CD4-positive, alpha-beta memory T cell (primary cell): Measurements from ENCODE around the gene ACAN. TPM values are rescaled to one million over a fixed set of nuclear protein-coding genes. Genes with fewer than 3 reads are reported as not detected.
A peak's percentile ranks its signal among the peaks of the same experiment; 100 is the strongest.

Experiments
- CTCF ChIA-PET: fragments of 350-600 bp; sonication (Branson Sonifier 250); formaldehyde crosslinking; loops from one replicate; lab custom pipeline; 2021; ENCODE audit warnings: inconsistent platforms; ENCODE audit not compliant: partially characterized antibody; lab: Charles Lee
- POLR2A ChIA-PET: fragments of 350-600 bp; sonication (Branson Sonifier 250); formaldehyde crosslinking; loops from one replicate; lab custom pipeline; 2021; ENCODE audit not compliant: partially characterized antibody; lab: Charles Lee
- DNase-seq, 5 donors: peaks; one replicate each; pipeline versions ENCODE4 v3.0.0 to v3.0.0-alpha.2; 2020 to 2022; ENCODE audit warnings: mixed read lengths in 1 of 5
- H3K27ac ChIP-seq: one replicate; pipeline ENCODE4 v1.7.0; 2013; ENCODE audit warnings: low read depth, low read length
- H3K27me3 ChIP-seq: 2 replicates; pipeline ENCODE4 v1.7.0; 2013; ENCODE audit warnings: mild to moderate bottlenecking, low read length, moderate library complexity; ENCODE audit not compliant: insufficient read depth
- H3K36me3 ChIP-seq: 2 replicates; pipeline ENCODE4 v1.7.0; 2013; ENCODE audit warnings: mild to moderate bottlenecking, low read length, moderate library complexity; ENCODE audit not compliant: insufficient read depth
- H3K4me1 ChIP-seq: 2 replicates; pipeline ENCODE4 v1.7.0; 2013; ENCODE audit warnings: mild to moderate bottlenecking, low read length, moderate library complexity; ENCODE audit not compliant: insufficient read depth
- H3K4me3 ChIP-seq, 2 donors: one replicate each; pipeline ENCODE4 v1.7.0; 2013; ENCODE audit warnings: low read length in 2 of 2, mild to moderate bottlenecking in 1 of 2
- H3K9me3 ChIP-seq, 2 donors: one replicate each; pipeline ENCODE4 v1.7.0; 2013; ENCODE audit warnings: low read length in 2 of 2, control low read depth in 1 of 2; ENCODE audit not compliant: control insufficient read depth in 1 of 2
- H3K27ac Mint-ChIP-seq, 7 donors: one replicate each; pipeline ENCODE4 v1.8.0; 2020 to 2021; ENCODE audit warnings: mixed read lengths in 7 of 7, mild to moderate bottlenecking in 6 of 7, inconsistent platforms in 3 of 7, moderate library complexity in 3 of 7
- H3K27me3 Mint-ChIP-seq, 2 donors: one replicate each; pipeline ENCODE4 v1.8.0; 2020 to 2021; ENCODE audit warnings: mixed read lengths in 2 of 2
- H3K36me3 Mint-ChIP-seq, 2 donors: one replicate each; pipeline ENCODE4 v1.8.0; 2020 to 2021; ENCODE audit warnings: mixed read lengths in 2 of 2, inconsistent platforms in 1 of 2, mild to moderate bottlenecking in 1 of 2
- H3K4me1 Mint-ChIP-seq, 4 donors: one replicate each; pipeline ENCODE4 v1.8.0; 2020 to 2021; ENCODE audit warnings: mixed read lengths in 4 of 4, mild to moderate bottlenecking in 1 of 4
- H3K4me3 Mint-ChIP-seq, 8 donors: one replicate each; pipeline ENCODE4 v1.8.0; 2020 to 2021; ENCODE audit warnings: mixed read lengths in 8 of 8, mild to moderate bottlenecking in 7 of 8, moderate library complexity in 6 of 8, inconsistent platforms in 3 of 8
- H3K9me3 Mint-ChIP-seq, 8 donors: one replicate each; pipeline ENCODE4 v1.8.0; 2020 to 2021; ENCODE audit warnings: mixed read lengths in 8 of 8, mild to moderate bottlenecking in 5 of 8, inconsistent platforms in 3 of 8, moderate library complexity in 1 of 8
- intact Hi-C: fragments of 100-400 bp; cut with micrococcal nuclease; formaldehyde crosslinking; loops from one replicate; pipeline ENCODE4 v1.15.1; 2023
- polyA plus RNA-seq, 2 donors: library from polyadenylated mRNA; unstranded; fragments of 300-500 nt; fragmentation: Illumina TruSeq; gene quantifications; one replicate each; pipeline ENCODE4 v1.2.3, GENCODE V29; 2021
- total RNA-seq, 2 experiments: library from RNA; stranded (reverse); gene quantifications; one replicate each; pipeline ENCODE4 v1.2.3, GENCODE V29; 2021

The ACAN gene
- total and polyA plus RNA-seq, 4 experiments from 2014 or later, result 0.02 TPM; not detected in 3

- Histone ChIP-seq H3K9me3 (no peaks in the 10 kb centered on the region), H3K27me3 (no peaks in the 10 kb centered on the region), H3K27ac (no peak overlapping the region), H3K4me1 (no peaks in the 10 kb centered on the region), H3K36me3 (no peaks in the 10 kb centered on the region), H3K4me3 (no peak overlapping the region)
- POLR2A ChIA-PET, result no interaction called here
- CTCF ChIA-PET, result no interaction called here
- peaks cover 16 to 21% of the 10 kb centered on the region in 2 donors for H3K27me3 Mint-ChIP-seq
- H3K4me1 Mint-ChIP-seq, result no peaks in the 10 kb centered on the region
- H3K36me3 Mint-ChIP-seq, result peaks cover 0 to 4% of the 10 kb centered on the region in 2 donors
- H3K27ac Mint-ChIP-seq, result no peak overlapping the region
- intact Hi-C loops, result no loop called here
- DNase-seq, result no peak
- H3K9me3 Mint-ChIP-seq, result peaks cover 0 to 32% (median 19%) of the 10 kb centered on the region in 8 donors
- H3K4me3 Mint-ChIP-seq, result no peak overlapping the region
Measured at GRCh38 chr15:88775776-88776175, 27.5 kb upstream of the ACAN start.

- POLR2A ChIA-PET, result no interaction called here
- H3K27me3 Mint-ChIP-seq, result peaks cover 11 to 24% of the 10 kb centered on the region in 2 donors
Measured at GRCh38 chr15:88776646-88777045, 26.6 kb upstream of the ACAN start.

GRCh38 chr15:88779944-88780343 lies 23.3 kb upstream of the ACAN start:
- ChIA-PET CTCF (no interaction called here), POLR2A (no interaction called here)
- intact Hi-C loops, result no loop called here
- no peak for DNase-seq
- Mint-ChIP-seq H3K27ac (no peak overlapping the region), H3K4me3 (no peak overlapping the region), H3K27me3 (peaks cover 10 to 18% of the 10 kb centered on the region in 2 donors), H3K9me3 (peaks cover 0 to 17% (median 11%) of the 10 kb centered on the region in 8 donors), H3K4me1 (no peaks in the 10 kb centered on the region), H3K36me3 (peaks cover 0 to 4% of the 10 kb centered on the region in 2 donors)
- no peak overlapping the region for H3K4me3 ChIP-seq
- no peaks in the 10 kb centered on the region for H3K36me3 ChIP-seq
- H3K4me1 ChIP-seq, result no peaks in the 10 kb centered on the region
- H3K27me3 ChIP-seq, result no peaks in the 10 kb centered on the region
- no peaks in the 10 kb centered on the region for H3K9me3 ChIP-seq
- H3K27ac ChIP-seq, result no peak overlapping the region

More at GRCh38 chr15:88776646-88777045, 26.6 kb upstream of the ACAN start:
- Histone ChIP-seq H3K36me3 (no peaks in the 10 kb centered on the region), H3K27me3 (no peaks in the 10 kb centered on the region), H3K27ac (no peak overlapping the region), H3K4me3 (no peak overlapping the region), H3K9me3 (no peaks in the 10 kb centered on the region), H3K4me1 (no peaks in the 10 kb centered on the region)
- Mint-ChIP-seq H3K9me3 (peaks cover 0 to 25% (median 15%) of the 10 kb centered on the region in 8 donors), H3K4me3 (no peak overlapping the region), H3K27ac (no peak overlapping the region), H3K4me1 (no peaks in the 10 kb centered on the region), H3K36me3 (peaks cover 0 to 4% of the 10 kb centered on the region in 2 donors)
- intact Hi-C loops, result no loop called here
- DNase-seq, result no peak
- CTCF ChIA-PET, result no interaction called here

- peaks cover 10% of the 10 kb centered on the region in 2 donors for H3K27me3 Mint-ChIP-seq
- Histone ChIP-seq H3K27me3 (no peaks in the 10 kb centered on the region), H3K27ac (no peak overlapping the region), H3K36me3 (no peaks in the 10 kb centered on the region), H3K4me1 (no peaks in the 10 kb centered on the region), H3K9me3 (no peaks in the 10 kb centered on the region), H3K4me3 (no peak overlapping the region)
- no peak overlapping the region for H3K27ac Mint-ChIP-seq
- intact Hi-C loops, result no loop called here
- peaks cover 0 to 5% (median 0%) of the 10 kb centered on the region in 8 donors for H3K9me3 Mint-ChIP-seq
- peaks cover 0 to 4% of the 10 kb centered on the region in 2 donors for H3K36me3 Mint-ChIP-seq
- ChIA-PET POLR2A (no interaction called here), CTCF (no interaction called here)
- no peak overlapping the region for H3K4me3 Mint-ChIP-seq
- DNase-seq, result no peak
- no peaks in the 10 kb centered on the region for H3K4me1 Mint-ChIP-seq
Measured at GRCh38 chr15:88782465-88782864, 20.8 kb upstream of the ACAN start.

- no peaks in the 10 kb centered on the region for H3K27me3 ChIP-seq
- peaks cover 0 to 5% (median 0%) of the 10 kb centered on the region in 8 donors for H3K9me3 Mint-ChIP-seq
- H3K4me1 ChIP-seq, result no peaks in the 10 kb centered on the region
- H3K4me3 ChIP-seq, result no peak overlapping the region
- no peak overlapping the region for H3K4me3 Mint-ChIP-seq
- no peaks in the 10 kb centered on the region for H3K36me3 Mint-ChIP-seq
- no peaks in the 10 kb centered on the region for H3K36me3 ChIP-seq
- ChIA-PET POLR2A (no interaction called here), CTCF (no interaction called here)
- no peak for DNase-seq
- no peak overlapping the region for H3K27ac ChIP-seq
- intact Hi-C loops, result no loop called here
- no peaks in the 10 kb centered on the region for H3K4me1 Mint-ChIP-seq
- peaks cover 4 to 5% of the 10 kb centered on the region in 2 donors for H3K27me3 Mint-ChIP-seq
- H3K27ac Mint-ChIP-seq, result no peak overlapping the region
- no peaks in the 10 kb centered on the region for H3K9me3 ChIP-seq
Measured at GRCh38 chr15:88785217-88785616, 18.0 kb upstream of the ACAN start.

- CTCF ChIA-PET, result no interaction called here
- Mint-ChIP-seq H3K9me3 (peaks cover 0 to 5% (median 0%) of the 10 kb centered on the region in 8 donors), H3K27ac (no peak overlapping the region), H3K27me3 (peaks cover 11 to 19% of the 10 kb centered on the region in 2 donors), H3K36me3 (no peaks in the 10 kb centered on the region), H3K4me1 (no peaks in the 10 kb centered on the region), H3K4me3 (no peak overlapping the region)
- Histone ChIP-seq H3K4me3 (no peak overlapping the region), H3K27me3 (no peaks in the 10 kb centered on the region), H3K27ac (no peak overlapping the region), H3K36me3 (no peaks in the 10 kb centered on the region), H3K9me3 (no peaks in the 10 kb centered on the region), H3K4me1 (no peaks in the 10 kb centered on the region)
- intact Hi-C loops, result no loop called here
- no peak for DNase-seq
- POLR2A ChIA-PET, result no interaction called here
Measured at GRCh38 chr15:88788036-88788435, 15.2 kb upstream of the ACAN start.

- intact Hi-C loops, result no loop called here
- Histone ChIP-seq H3K9me3 (no peaks in the 10 kb centered on the region), H3K27ac (no peak overlapping the region), H3K4me1 (no peaks in the 10 kb centered on the region), H3K36me3 (no peaks in the 10 kb centered on the region), H3K4me3 (no peak overlapping the region), H3K27me3 (peaks cover 1% of the 10 kb centered on the region)
- ChIA-PET POLR2A (no interaction called here), CTCF (no interaction called here)
- H3K27ac Mint-ChIP-seq, result no peak overlapping the region
- H3K4me1 Mint-ChIP-seq, result no peaks in the 10 kb centered on the region
- H3K9me3 Mint-ChIP-seq, result peaks cover 0 to 5% (median 0%) of the 10 kb centered on the region in 8 donors
- no peaks in the 10 kb centered on the region for H3K36me3 Mint-ChIP-seq
- H3K4me3 Mint-ChIP-seq, result no peak overlapping the region
- peaks cover 17 to 25% of the 10 kb centered on the region in 2 donors for H3K27me3 Mint-ChIP-seq
- no peak for DNase-seq
Measured at GRCh38 chr15:88788816-88789215, 14.4 kb upstream of the ACAN start.

GRCh38 chr15:88790486-88790885 lies 12.8 kb upstream of the ACAN start:
- H3K27me3 ChIP-seq, result peaks cover 5% of the 10 kb centered on the region
- peak overlapping the region in 1 of 7 donors; percentile 19 for H3K27ac Mint-ChIP-seq
- H3K4me1 Mint-ChIP-seq, result no peaks in the 10 kb centered on the region
- H3K4me3 ChIP-seq, result no peak overlapping the region
- H3K36me3 Mint-ChIP-seq, result no peaks in the 10 kb centered on the region
- no peaks in the 10 kb centered on the region for H3K36me3 ChIP-seq
- intact Hi-C loops, result no loop called here
- H3K4me1 ChIP-seq, result no peaks in the 10 kb centered on the region
- peaks cover 0 to 5% (median 0%) of the 10 kb centered on the region in 8 donors for H3K9me3 Mint-ChIP-seq
- no peak overlapping the region for H3K27ac ChIP-seq
- no peaks in the 10 kb centered on the region for H3K9me3 ChIP-seq
- CTCF ChIA-PET, result no interaction called here
- no peak for DNase-seq
- no peak overlapping the region for H3K4me3 Mint-ChIP-seq
- H3K27me3 Mint-ChIP-seq, result peaks cover 23 to 34% of the 10 kb centered on the region in 2 donors
- POLR2A ChIA-PET, result no interaction called here
